A549 (cell line): Measurements from ENCODE around the gene SLC25A4. TPM values are rescaled to one million over a fixed set of nuclear protein-coding genes. Genes with fewer than 3 reads are reported as not detected.

Source experiments
- ATAC-seq, 2 experiments: fragments of 200-7000 bp in 1 of 2; fragments of >200 bp in 1 of 2; cut with Nextera tagmentation in 1 of 2; cut with Tn5 transposase in 1 of 2; 3 replicates each; pipeline versions ENCODE4 v1.8.0 to v1.9.1; 2018 to 2020; ENCODE audit warnings: mild to moderate bottlenecking in 1 of 2, moderate library complexity in 1 of 2
- CTCF ChIA-PET: fragments of 300-600 bp; sonication (Branson Sonifier 250); formaldehyde crosslinking; extraction: SDS; loops from one replicate; lab custom pipeline; 2021; ENCODE audit warnings: antibody characterized with exemption, inconsistent platforms; lab: Yijun Ruan, JAX
- POLR2A ChIA-PET: fragments of 350-600 bp; formaldehyde crosslinking; extraction: SDS; loops from one replicate; lab custom pipeline; 2021; ENCODE audit warnings: antibody characterized with exemption, inconsistent platforms; lab: Yijun Ruan, JAX
- DNase-seq, 2 experiments: peaks; one replicate each; pipeline versions ENCODE4 v3.0.0 to v3.0.0-alpha.2; 2011 to 2016; ENCODE audit warnings: low read depth in 1 of 2, low spot score in 1 of 2
- FAIRE-seq: peaks from 2 replicates; lab custom pipeline; 2011; peaks lifted over from hg19 to GRCh38; lab: Jason Lieb, UNC
- H3K27ac ChIP-seq, 2 experiments: fragments of >200 bp; sonication (Bioruptor Twin); formaldehyde crosslinking; 3 replicates each; pipeline ENCODE4 v1.5.1; 2016 to 2017
- H3K4me1 ChIP-seq: fragments of >200 bp; sonication (Bioruptor Twin); formaldehyde crosslinking; 3 replicates; pipeline ENCODE4 v1.6.1; 2016
- H3K4me2 ChIP-seq: fragments of >200 bp; sonication (Bioruptor Twin); formaldehyde crosslinking; 3 replicates; pipeline ENCODE4 v1.6.1; 2016
- H3K4me3 ChIP-seq: fragments of >200 bp; sonication (Bioruptor Twin); formaldehyde crosslinking; 3 replicates; pipeline ENCODE4 v1.5.1; 2016
- H3K9me3 ChIP-seq: fragments of >200 bp; sonication (Bioruptor Twin); formaldehyde crosslinking; 3 replicates; pipeline ENCODE4 v1.6.1; 2016
- CBX2 ChIP-seq: fragments of 200-600 bp; sonication (generic); IDR thresholded peaks from 2 replicates; pipeline ENCODE4 v1.6.1; 2016; ENCODE audit warnings: low read depth, mild to moderate bottlenecking, borderline replicate concordance
- CEBPB ChIP-seq, 2 experiments: fragments of >200 bp in 1 of 2; sonication (Bioruptor Twin) in 1 of 2; formaldehyde crosslinking in 1 of 2; IDR thresholded peaks; 2 replicates each; pipeline ENCODE4 v1.6.1; 2012 to 2016
- CHD4 ChIP-seq: fragments of 200-600 bp; sonication (generic); IDR thresholded peaks from 2 replicates; pipeline ENCODE4 v1.6.1; 2016; ENCODE audit warnings: antibody characterized with exemption, mild to moderate bottlenecking, borderline replicate concordance
- EHMT2 ChIP-seq: fragments of 200-600 bp; sonication (generic); IDR thresholded peaks from 2 replicates; pipeline ENCODE4 v1.6.1; 2016; ENCODE audit warnings: antibody characterized with exemption, low read depth, mild to moderate bottlenecking, moderate library complexity
- FOXS1 ChIP-seq: fragments of 250-450 bp; sonication (Bioruptor Pico); IDR thresholded peaks from 2 replicates; pipeline ENCODE4 v1.5.0; 2020; ENCODE audit warnings: mild to moderate bottlenecking, moderate library complexity
- GATA3 ChIP-seq: IDR thresholded peaks from 2 replicates; pipeline ENCODE4 v1.6.1; 2012; ENCODE audit warnings: borderline replicate concordance
- HEYL ChIP-seq: fragments of 250-450 bp; sonication (Bioruptor Pico); IDR thresholded peaks from 2 replicates; pipeline ENCODE4 v1.8.0; 2021; ENCODE audit warnings: mild to moderate bottlenecking, moderate library complexity
- HOXB13 ChIP-seq: fragments of 250-450 bp; sonication (Bioruptor Pico); IDR thresholded peaks from 2 replicates; pipeline ENCODE4 v1.5.0; 2020; ENCODE audit warnings: low read depth, mild to moderate bottlenecking, moderate library complexity
- HOXB5 ChIP-seq: fragments of 250-450 bp; sonication (Bioruptor Pico); IDR thresholded peaks from 2 replicates; pipeline ENCODE4 v1.5.0; 2020; ENCODE audit warnings: mild to moderate bottlenecking, moderate library complexity
- JUN ChIP-seq, 2 experiments: fragments of >200 bp; sonication (Bioruptor Twin); formaldehyde crosslinking; IDR thresholded peaks; 2 replicates in 1 of 2; 3 replicates in 1 of 2; pipeline ENCODE4 v1.6.1; 2016 to 2017
- JUNB ChIP-seq: fragments of >200 bp; sonication (Bioruptor Twin); formaldehyde crosslinking; IDR thresholded peaks from 2 replicates; pipeline ENCODE4 v1.6.1; 2016
- KDM1A ChIP-seq: fragments of 200-600 bp; sonication (generic); IDR thresholded peaks from 2 replicates; pipeline ENCODE4 v1.6.1; 2016; ENCODE audit warnings: low read depth, mild to moderate bottlenecking
- MAFK ChIP-seq: fragments of 450-650 bp; IDR thresholded peaks from 2 replicates; pipeline ENCODE4 v1.6.1; 2014; ENCODE audit not compliant: partially characterized antibody
- MYC ChIP-seq: IDR thresholded peaks from 2 replicates; pipeline ENCODE4 v1.6.1; 2012; ENCODE audit warnings: mild to moderate bottlenecking, inconsistent platforms, low read length, improper control_type of control experiment, borderline replicate concordance
- NPAS2 ChIP-seq: fragments of 250-450 bp; sonication (Bioruptor Pico); IDR thresholded peaks from 2 replicates; pipeline ENCODE4 v1.8.0; 2022; ENCODE audit warnings: mild to moderate bottlenecking, moderate library complexity, borderline replicate concordance
- PHF8 ChIP-seq: fragments of 200-600 bp; sonication (generic); IDR thresholded peaks from 2 replicates; pipeline ENCODE4 v1.6.1; 2016; ENCODE audit warnings: low read depth, mild to moderate bottlenecking, antibody characterized with exemption, moderate library complexity, borderline replicate concordance
- RARB ChIP-seq: fragments of 250-450 bp; sonication (Bioruptor Pico); IDR thresholded peaks from 2 replicates; pipeline ENCODE4 v1.8.0; 2021; ENCODE audit warnings: mild to moderate bottlenecking, moderate library complexity
- RCOR1 ChIP-seq: fragments of 150-350 bp; IDR thresholded peaks from 2 replicates; pipeline ENCODE4 v1.6.1; 2014; ENCODE audit warnings: antibody characterized with exemption, low read length, low read depth
- SMC3 ChIP-seq: fragments of >200 bp; sonication (Bioruptor Twin); formaldehyde crosslinking; IDR thresholded peaks from 3 replicates; pipeline ENCODE4 v1.6.1; 2018; ENCODE audit warnings: inconsistent platforms
- SREBF2 ChIP-seq: fragments of 450-650 bp; IDR thresholded peaks from 2 replicates; pipeline ENCODE4 v1.6.1; 2014; ENCODE audit warnings: mild to moderate bottlenecking, moderate library complexity
- ZC3H11A ChIP-seq: fragments of 450-650 bp; IDR thresholded peaks from 2 replicates; pipeline ENCODE4 v1.6.1; 2014; ENCODE audit warnings: antibody characterized with exemption, mild to moderate bottlenecking
- ZFP36 ChIP-seq: fragments of 450-650 bp; IDR thresholded peaks from 2 replicates; pipeline ENCODE4 v1.6.1; 2014; ENCODE audit warnings: borderline replicate concordance; ENCODE audit not compliant: partially characterized antibody
- ZNF302 ChIP-seq: fragments of 250-450 bp; sonication (Bioruptor Pico); IDR thresholded peaks from 2 replicates; pipeline ENCODE4 v1.9.0; 2021; ENCODE audit warnings: inconsistent platforms, mild to moderate bottlenecking, moderate library complexity
- WGBS: methylation state at CpG from one replicate; pipeline ENCODE4 v1.1.6; 2017; ENCODE audit errors: missing lambda C conversion rate; 5-methylcytosine and 5-hydroxymethylcytosine counted together
- polyA plus RNA-seq, 4 experiments: library from polyadenylated mRNA; depleted of rRNA in 3 of 4; stranded (reverse); fragments of >200 nt; fragmentation: RNase III in 1 of 4; extraction: RNeasy Plus Mini Kit Qiagen cat#74134 plus additional on column Dnase treatment in 1 of 4; gene quantifications; 2 replicates in 3 of 4; 3 replicates in 1 of 4; pipeline ENCODE4 v1.2.3, GENCODE V29; 2011 to 2017
- TF ChIP-seq, protein P1 (sequence below): fragments of >200 bp; sonication (Bioruptor Twin); formaldehyde crosslinking; IDR thresholded peaks from 3 replicates; pipeline ENCODE4 v1.5.1; 2016
- TF ChIP-seq, protein P2 (sequence below): IDR thresholded peaks from 2 replicates; pipeline ENCODE4 v1.6.1; 2012
- TF ChIP-seq, protein P3 (sequence below): fragments of 250-450 bp; sonication (Bioruptor Pico); IDR thresholded peaks from 2 replicates; pipeline ENCODE4 v1.5.0; 2020; ENCODE audit warnings: low read depth, mild to moderate bottlenecking, moderate library complexity
- TF ChIP-seq, protein P4 (sequence below): fragments of 150-350 bp; IDR thresholded peaks from 2 replicates; pipeline ENCODE4 v1.6.1; 2014; ENCODE audit warnings: low read depth, mild to moderate bottlenecking, low read length
- TF ChIP-seq, protein P5 (sequence below): fragments of >200 bp; sonication (Bioruptor Twin); formaldehyde crosslinking; IDR thresholded peaks from 2 replicates; pipeline ENCODE4 v1.6.1; 2016

Gene SLC25A4
- polyA plus RNA-seq, 2 of the 4 experiments (the other 2 are of a cell fraction), result 15.4 to 16.9 TPM

DNA sequence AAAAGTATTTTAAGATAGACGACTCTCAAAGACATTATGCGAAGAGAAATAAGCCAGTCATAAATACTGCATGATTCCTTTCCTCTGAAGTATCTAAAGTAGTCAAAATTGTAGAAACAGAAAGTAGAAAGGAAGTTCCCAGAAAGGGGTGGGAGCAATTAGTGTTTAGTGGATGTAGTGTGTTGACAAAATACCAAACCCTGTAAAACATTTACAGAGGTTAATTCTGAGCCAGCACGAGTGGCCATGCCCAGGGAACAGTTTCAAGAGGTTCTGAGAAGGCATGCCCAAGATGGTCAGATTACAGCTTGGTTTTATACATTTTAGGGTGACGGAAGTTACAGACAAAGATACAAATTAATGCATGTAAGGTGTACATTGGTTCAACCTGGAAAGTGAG is 34.4 kb upstream of the SLC25A4 start (continued):
- TF ChIP-seq SREBF2 (no peak), HOXB5 (CRISPR knock-in tag) (no peak), SMC3 (no peak)
- TF ChIP-seq, protein P1, sequence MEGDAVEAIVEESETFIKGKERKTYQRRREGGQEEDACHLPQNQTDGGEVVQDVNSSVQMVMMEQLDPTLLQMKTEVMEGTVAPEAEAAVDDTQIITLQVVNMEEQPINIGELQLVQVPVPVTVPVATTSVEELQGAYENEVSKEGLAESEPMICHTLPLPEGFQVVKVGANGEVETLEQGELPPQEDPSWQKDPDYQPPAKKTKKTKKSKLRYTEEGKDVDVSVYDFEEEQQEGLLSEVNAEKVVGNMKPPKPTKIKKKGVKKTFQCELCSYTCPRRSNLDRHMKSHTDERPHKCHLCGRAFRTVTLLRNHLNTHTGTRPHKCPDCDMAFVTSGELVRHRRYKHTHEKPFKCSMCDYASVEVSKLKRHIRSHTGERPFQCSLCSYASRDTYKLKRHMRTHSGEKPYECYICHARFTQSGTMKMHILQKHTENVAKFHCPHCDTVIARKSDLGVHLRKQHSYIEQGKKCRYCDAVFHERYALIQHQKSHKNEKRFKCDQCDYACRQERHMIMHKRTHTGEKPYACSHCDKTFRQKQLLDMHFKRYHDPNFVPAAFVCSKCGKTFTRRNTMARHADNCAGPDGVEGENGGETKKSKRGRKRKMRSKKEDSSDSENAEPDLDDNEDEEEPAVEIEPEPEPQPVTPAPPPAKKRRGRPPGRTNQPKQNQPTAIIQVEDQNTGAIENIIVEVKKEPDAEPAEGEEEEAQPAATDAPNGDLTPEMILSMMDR, result no peak

DNA sequence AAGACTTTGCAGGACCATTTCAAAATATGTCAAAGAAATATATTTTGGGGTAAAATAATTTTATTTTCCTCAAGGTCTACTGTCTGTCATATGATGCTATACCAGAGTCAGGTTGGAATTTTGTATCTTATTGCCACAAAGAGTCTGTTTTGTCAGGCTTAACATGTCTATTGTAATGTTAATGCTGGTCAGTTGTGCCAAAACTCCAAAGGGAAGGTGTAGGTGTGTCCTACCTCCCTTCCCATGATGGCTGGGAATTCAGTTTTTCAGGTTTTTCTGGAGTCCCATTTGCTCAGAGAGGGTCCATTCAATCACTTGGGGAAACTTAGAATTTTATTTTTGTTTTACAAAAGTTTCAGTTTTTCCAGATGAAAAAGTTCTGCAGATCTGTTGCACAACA is 33.3 kb upstream of the SLC25A4 start:
- FAIRE-seq (no peak), DNase-seq (no peak)
- no peak overlapping the region for H3K4me3 ChIP-seq
- H3K27ac ChIP-seq, result no peak overlapping the region
- TF ChIP-seq ZFP36 (no peak), CHD4 (no peak), NPAS2 (CRISPR knock-in tag) (no peak), ZC3H11A (no peak), CBX2 (no peak), HOXB13 (CRISPR knock-in tag) (no peak), RCOR1 (no peak), ZNF302 (CRISPR knock-in tag) (no peak), KDM1A (no peak), SMC3 (no peak), EHMT2 (no peak), CEBPB (IDR thresholded peaks at IDR 0.05) (no peak), JUNB (no peak), HEYL (CRISPR knock-in tag) (no peak)
- TF ChIP-seq, protein P2, sequence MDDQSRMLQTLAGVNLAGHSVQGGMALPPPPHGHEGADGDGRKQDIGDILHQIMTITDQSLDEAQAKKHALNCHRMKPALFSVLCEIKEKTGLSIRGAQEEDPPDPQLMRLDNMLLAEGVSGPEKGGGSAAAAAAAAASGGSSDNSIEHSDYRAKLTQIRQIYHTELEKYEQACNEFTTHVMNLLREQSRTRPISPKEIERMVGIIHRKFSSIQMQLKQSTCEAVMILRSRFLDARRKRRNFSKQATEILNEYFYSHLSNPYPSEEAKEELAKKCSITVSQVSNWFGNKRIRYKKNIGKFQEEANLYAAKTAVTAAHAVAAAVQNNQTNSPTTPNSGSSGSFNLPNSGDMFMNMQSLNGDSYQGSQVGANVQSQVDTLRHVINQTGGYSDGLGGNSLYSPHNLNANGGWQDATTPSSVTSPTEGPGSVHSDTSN, result no peak
- TF ChIP-seq, protein P3, sequence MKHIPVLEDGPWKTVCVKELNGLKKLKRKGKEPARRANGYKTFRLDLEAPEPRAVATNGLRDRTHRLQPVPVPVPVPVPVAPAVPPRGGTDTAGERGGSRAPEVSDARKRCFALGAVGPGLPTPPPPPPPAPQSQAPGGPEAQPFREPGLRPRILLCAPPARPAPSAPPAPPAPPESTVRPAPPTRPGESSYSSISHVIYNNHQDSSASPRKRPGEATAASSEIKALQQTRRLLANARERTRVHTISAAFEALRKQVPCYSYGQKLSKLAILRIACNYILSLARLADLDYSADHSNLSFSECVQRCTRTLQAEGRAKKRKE (CRISPR knock-in tag), result no peak
- TF ChIP-seq, protein P4, sequence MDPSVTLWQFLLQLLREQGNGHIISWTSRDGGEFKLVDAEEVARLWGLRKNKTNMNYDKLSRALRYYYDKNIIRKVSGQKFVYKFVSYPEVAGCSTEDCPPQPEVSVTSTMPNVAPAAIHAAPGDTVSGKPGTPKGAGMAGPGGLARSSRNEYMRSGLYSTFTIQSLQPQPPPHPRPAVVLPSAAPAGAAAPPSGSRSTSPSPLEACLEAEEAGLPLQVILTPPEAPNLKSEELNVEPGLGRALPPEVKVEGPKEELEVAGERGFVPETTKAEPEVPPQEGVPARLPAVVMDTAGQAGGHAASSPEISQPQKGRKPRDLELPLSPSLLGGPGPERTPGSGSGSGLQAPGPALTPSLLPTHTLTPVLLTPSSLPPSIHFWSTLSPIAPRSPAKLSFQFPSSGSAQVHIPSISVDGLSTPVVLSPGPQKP, result no peak
- TF ChIP-seq, all 56 proteins: peak for 0
- Histone ChIP-seq H3K9me3 (no peaks in the 10 kb centered on the region), H3K4me2 (no peak overlapping the region), H3K4me1 (peaks cover 11% of the 10 kb centered on the region; the same call in 2 of the 3 replicates)
- ChIA-PET CTCF (no interaction called here), POLR2A (no interaction called here)
- ATAC-seq, result no peak

DNA sequence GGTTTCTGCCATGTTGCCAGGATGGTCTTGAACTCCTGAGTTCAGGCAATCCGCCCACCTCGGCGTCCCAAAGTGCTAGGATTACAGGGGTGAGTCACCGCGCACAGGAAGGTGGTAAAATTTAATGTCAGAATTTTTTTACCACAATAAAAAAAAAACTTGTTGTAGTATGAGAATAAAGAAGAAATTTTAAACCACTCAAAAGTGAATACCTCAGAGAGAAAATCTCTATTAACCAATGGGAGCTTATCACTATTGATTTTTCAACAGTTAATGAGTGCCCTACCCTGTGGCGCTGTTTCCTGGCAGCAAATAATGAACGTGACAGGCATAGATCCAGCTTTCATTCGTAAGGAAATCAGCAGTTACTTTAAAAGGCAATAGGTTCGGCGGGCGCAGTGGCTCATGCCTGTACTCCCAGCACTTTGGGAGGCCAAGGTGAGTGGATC is 32.7 kb upstream of the SLC25A4 start:
- FAIRE-seq (no peak), ATAC-seq (no peak), DNase-seq (no peak)
- H3K27ac ChIP-seq, result no peak overlapping the region
- WGBS, result 81% methylated on average over 11 of the region's 11 CpGs
- H3K4me2 ChIP-seq, result no peak overlapping the region
- H3K4me3 ChIP-seq, result no peak overlapping the region
- H3K4me1 ChIP-seq, result peaks cover 11% of the 10 kb centered on the region; the same call in 2 of the 3 replicates
- CTCF ChIA-PET, result interaction anchor here (0.6 kb wide), 1 partner anchor 96 kb away, joined by 3 read pairs; no protein-coding TSS in a partner anchor
- POLR2A ChIA-PET, result no interaction called here
- TF ChIP-seq PHF8 (no peak), SMC3 (no peak), JUNB (no peak), MAFK (no peak), GATA3 (no peak), FOXS1 (no peak), MYC (no peak), JUN (IDR thresholded peaks at IDR 0.05) (no peak), RARB (no peak), HEYL (CRISPR knock-in tag) (no peak)
- TF ChIP-seq, protein P5, sequence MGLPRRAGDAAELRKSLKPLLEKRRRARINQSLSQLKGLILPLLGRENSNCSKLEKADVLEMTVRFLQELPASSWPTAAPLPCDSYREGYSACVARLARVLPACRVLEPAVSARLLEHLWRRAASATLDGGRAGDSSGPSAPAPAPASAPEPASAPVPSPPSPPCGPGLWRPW, result no peak
- TF ChIP-seq, protein P3 (CRISPR knock-in tag), result no peak
- TF ChIP-seq, all 56 proteins: peak for 0
- no peaks in the 10 kb centered on the region for H3K9me3 ChIP-seq
